ENCODE measurements around the gene CYP2W1.
A peak's percentile ranks its signal among the peaks of the same experiment; 100 is the strongest.

CYP2W1 gene

GRCh38 chr7:1022801-1023465 is 40.0 kb downstream of the CYP2W1 start:
- H4K91ac ChIP-seq (ENCODE audit: low read depth, low read length): no peak overlapping the region
- H3K36me3 ChIP-seq (ENCODE audit: control insufficient read depth in 1 of 2, insufficient read depth in 2 of 2, low read length in 2 of 2): peaks cover 25 to 38% of the 10 kb centered on the region in 2 experiments
- H3K79me2 ChIP-seq (ENCODE audit: control insufficient read depth, insufficient read depth, low read length, poor library complexity): peaks cover 4% of the 10 kb centered on the region
- H4K12ac ChIP-seq (ENCODE audit: low read depth, low read length): peak overlapping the region; percentile 16
- H2BK12ac ChIP-seq (ENCODE audit: low read length): no peak overlapping the region
- no peak overlapping the region for H3K14ac ChIP-seq (ENCODE audit: low read length)
- H3K9me3 ChIP-seq (ENCODE audit: insufficient read depth, low read depth, low read length): peaks cover 7% of the 10 kb centered on the region
- no peak overlapping the region for H2AFZ ChIP-seq (ENCODE audit: insufficient read depth, low read length, poor library complexity)
- peak overlapping the region; percentile 41 for H3K18ac ChIP-seq (ENCODE audit: low read length)
- H3K23ac ChIP-seq (ENCODE audit: low read length): no peak overlapping the region
- H3K27me3 ChIP-seq (ENCODE audit: insufficient read depth, low read length): no peaks in the 10 kb centered on the region
- no peak overlapping the region for H3K4me3 ChIP-seq (ENCODE audit: low read depth, low read length)
- H3K79me1 ChIP-seq (ENCODE audit: low read length): peaks cover 8% of the 10 kb centered on the region
- H2BK5ac ChIP-seq (ENCODE audit: low read depth, low read length, poor library complexity): no peak overlapping the region
- no peak overlapping the region for H3K9ac ChIP-seq (ENCODE audit: low read length)
- no peak overlapping the region for H3K27ac ChIP-seq (ENCODE audit: low read depth, low read length)
- peaks cover 4 to 8% of the 10 kb centered on the region in 2 experiments for H3K4me1 ChIP-seq (ENCODE audit: control insufficient read depth in 1 of 2, insufficient read depth in 2 of 2, low read length in 2 of 2)
- no peak overlapping the region for H3K4me2 ChIP-seq (ENCODE audit: low read length)
- no CpG with 5 or more reads among the region's 45 CpGs for WGBS (ENCODE audit: extremely low coverage, insufficient coverage, insufficient read length)
- H3K4ac ChIP-seq (ENCODE audit: low read depth, low read length): no peak overlapping the region
- no peak overlapping the region for H2AK5ac ChIP-seq (ENCODE audit: low read length)
- no peak for DNase-seq
- no peak overlapping the region for H2BK120ac ChIP-seq (ENCODE audit: insufficient read depth, low read length, poor library complexity)
- H4K8ac ChIP-seq (ENCODE audit: low read depth, low read length): no peak overlapping the region

- no CpG with 5 or more reads among the region's 15 CpGs for WGBS (ENCODE audit: extremely low coverage, insufficient coverage, insufficient read length)
- no peak for DNase-seq
- Histone ChIP-seq H2AK5ac (ENCODE audit: low read length) (no peak overlapping the region), H3K4me3 (ENCODE audit: low read depth, low read length) (no peak overlapping the region), H4K91ac (ENCODE audit: low read depth, low read length) (no peak overlapping the region), H4K8ac (ENCODE audit: low read depth, low read length) (no peak overlapping the region), H3K36me3 (ENCODE audit: control insufficient read depth in 1 of 2, insufficient read depth in 2 of 2, low read length in 2 of 2) (peaks cover 25 to 32% of the 10 kb centered on the region in 2 experiments), H3K4me2 (ENCODE audit: low read length) (no peak overlapping the region), H3K27me3 (ENCODE audit: insufficient read depth, low read length) (no peaks in the 10 kb centered on the region), H4K12ac (ENCODE audit: low read depth, low read length) (no peak overlapping the region), H3K79me2 (ENCODE audit: control insufficient read depth, insufficient read depth, low read length, poor library complexity) (peaks cover 5% of the 10 kb centered on the region), H2BK5ac (ENCODE audit: low read depth, low read length, poor library complexity) (no peak overlapping the region), H3K27ac (ENCODE audit: low read depth, low read length) (no peak overlapping the region), H2BK12ac (ENCODE audit: low read length) (no peak overlapping the region), H3K23ac (ENCODE audit: low read length) (no peak overlapping the region), H2AFZ (ENCODE audit: insufficient read depth, low read length, poor library complexity) (no peak overlapping the region), H3K9ac (ENCODE audit: low read length) (no peak overlapping the region), H3K79me1 (ENCODE audit: low read length) (peaks cover 16% of the 10 kb centered on the region), H3K4me1 (ENCODE audit: control insufficient read depth in 1 of 2, insufficient read depth in 2 of 2, low read length in 2 of 2) (peaks cover 10 to 17% of the 10 kb centered on the region in 2 experiments), H2BK120ac (ENCODE audit: insufficient read depth, low read length, poor library complexity) (no peak overlapping the region), H3K4ac (ENCODE audit: low read depth, low read length) (peak overlapping the region; percentile 17), H3K14ac (ENCODE audit: low read length) (no peak overlapping the region), H3K18ac (ENCODE audit: low read length) (peak overlapping the region; percentile 40), H3K9me3 (ENCODE audit: insufficient read depth, low read depth, low read length) (peaks cover 7% of the 10 kb centered on the region)
These were observed 41.4 kb downstream of the CYP2W1 start for GRCh38 chr7:1024331-1024841.

- H3K27me3 ChIP-seq (ENCODE audit: insufficient read depth, low read length): no peaks in the 10 kb centered on the region
- H3K4me2 ChIP-seq (ENCODE audit: low read length): no peak overlapping the region
- no CpG with 5 or more reads among the region's 25 CpGs for WGBS (ENCODE audit: extremely low coverage, insufficient coverage, insufficient read length)
- no peak overlapping the region for H4K8ac ChIP-seq (ENCODE audit: low read depth, low read length)
- H3K4me1 ChIP-seq (ENCODE audit: control insufficient read depth in 1 of 2, insufficient read depth in 2 of 2, low read length in 2 of 2): peaks cover 13 to 20% of the 10 kb centered on the region in 2 experiments
- H3K23ac ChIP-seq (ENCODE audit: low read length): no peak overlapping the region
- H3K36me3 ChIP-seq (ENCODE audit: control insufficient read depth in 1 of 2, insufficient read depth in 2 of 2, low read length in 2 of 2): peaks cover 25 to 30% of the 10 kb centered on the region in 2 experiments
- H2BK12ac ChIP-seq (ENCODE audit: low read length): no peak overlapping the region
- peaks cover 16% of the 10 kb centered on the region for H3K79me1 ChIP-seq (ENCODE audit: low read length)
- no peak overlapping the region for H3K27ac ChIP-seq (ENCODE audit: low read depth, low read length)
- H2AK5ac ChIP-seq (ENCODE audit: low read length): no peak overlapping the region
- H4K91ac ChIP-seq (ENCODE audit: low read depth, low read length): no peak overlapping the region
- H3K9ac ChIP-seq (ENCODE audit: low read length): no peak overlapping the region
- no peak overlapping the region for H3K4me3 ChIP-seq (ENCODE audit: low read depth, low read length)
- DNase-seq: no peak
- no peak overlapping the region for H2BK120ac ChIP-seq (ENCODE audit: insufficient read depth, low read length, poor library complexity)
- peak overlapping the region; percentile 17 for H3K4ac ChIP-seq (ENCODE audit: low read depth, low read length)
- no peak overlapping the region for H2AFZ ChIP-seq (ENCODE audit: insufficient read depth, low read length, poor library complexity)
- no peak overlapping the region for H4K12ac ChIP-seq (ENCODE audit: low read depth, low read length)
- H3K9me3 ChIP-seq (ENCODE audit: insufficient read depth, low read depth, low read length): peaks cover 7% of the 10 kb centered on the region
- no peak overlapping the region for H3K14ac ChIP-seq (ENCODE audit: low read length)
- peak overlapping the region; percentile 13 for H3K18ac ChIP-seq (ENCODE audit: low read length)
- H2BK5ac ChIP-seq (ENCODE audit: low read depth, low read length, poor library complexity): no peak overlapping the region
- peaks cover 5% of the 10 kb centered on the region for H3K79me2 ChIP-seq (ENCODE audit: control insufficient read depth, insufficient read depth, low read length, poor library complexity)
These were observed 42.1 kb downstream of the CYP2W1 start for GRCh38 chr7:1024876-1025742.

GRCh38 chr7:1025743-1026581 is 43.0 kb downstream of the CYP2W1 start:
- Histone ChIP-seq H3K14ac (ENCODE audit: low read length) (no peak overlapping the region), H2AK5ac (ENCODE audit: low read length) (no peak overlapping the region), H3K18ac (ENCODE audit: low read length) (no peak overlapping the region), H2BK5ac (ENCODE audit: low read depth, low read length, poor library complexity) (no peak overlapping the region), H3K4me2 (ENCODE audit: low read length) (no peak overlapping the region), H3K36me3 (ENCODE audit: control insufficient read depth in 1 of 2, insufficient read depth in 2 of 2, low read length in 2 of 2) (peaks cover 23 to 24% of the 10 kb centered on the region in 2 experiments), H2AFZ (ENCODE audit: insufficient read depth, low read length, poor library complexity) (no peak overlapping the region), H4K91ac (ENCODE audit: low read depth, low read length) (no peak overlapping the region), H3K9me3 (ENCODE audit: insufficient read depth, low read depth, low read length) (peaks cover 7% of the 10 kb centered on the region), H2BK120ac (ENCODE audit: insufficient read depth, low read length, poor library complexity) (no peak overlapping the region), H4K8ac (ENCODE audit: low read depth, low read length) (no peak overlapping the region), H3K23ac (ENCODE audit: low read length) (no peak overlapping the region), H2BK12ac (ENCODE audit: low read length) (no peak overlapping the region), H3K79me2 (ENCODE audit: control insufficient read depth, insufficient read depth, low read length, poor library complexity) (peaks cover 5% of the 10 kb centered on the region), H3K27ac (ENCODE audit: low read depth, low read length) (peak overlapping the region; percentile 5), H3K4me3 (ENCODE audit: low read depth, low read length) (no peak overlapping the region), H4K12ac (ENCODE audit: low read depth, low read length) (no peak overlapping the region), H3K79me1 (ENCODE audit: low read length) (peaks cover 16% of the 10 kb centered on the region), H3K4me1 (ENCODE audit: control insufficient read depth in 1 of 2, insufficient read depth in 2 of 2, low read length in 2 of 2) (peaks cover 13 to 20% of the 10 kb centered on the region in 2 experiments), H3K27me3 (ENCODE audit: insufficient read depth, low read length) (no peaks in the 10 kb centered on the region), H3K4ac (ENCODE audit: low read depth, low read length) (peak overlapping the region; percentile 44), H3K9ac (ENCODE audit: low read length) (no peak overlapping the region)
- no CpG with 5 or more reads among the region's 31 CpGs for WGBS (ENCODE audit: extremely low coverage, insufficient coverage, insufficient read length)
- no peak for DNase-seq
